LoVo (cell line): ENCODE data around the gene CADPS2.

Experiments
- DNase-seq: peaks from one replicate; pipeline ENCODE4 v3.0.0-alpha.2; 2016; ENCODE audit warnings: low spot score

The CADPS2 gene

GRCh38 chr7:122310119-122311021 lies 575.9 kb downstream of the CADPS2 start:
- no peak for DNase-seq

- DNase-seq = no peak
These were observed 576.8 kb downstream of the CADPS2 start for GRCh38 chr7:122309421-122309820.

GRCh38 chr7:122307228-122307621 lies 579.0 kb downstream of the CADPS2 start:
- DNase-seq = no peak

DNA sequence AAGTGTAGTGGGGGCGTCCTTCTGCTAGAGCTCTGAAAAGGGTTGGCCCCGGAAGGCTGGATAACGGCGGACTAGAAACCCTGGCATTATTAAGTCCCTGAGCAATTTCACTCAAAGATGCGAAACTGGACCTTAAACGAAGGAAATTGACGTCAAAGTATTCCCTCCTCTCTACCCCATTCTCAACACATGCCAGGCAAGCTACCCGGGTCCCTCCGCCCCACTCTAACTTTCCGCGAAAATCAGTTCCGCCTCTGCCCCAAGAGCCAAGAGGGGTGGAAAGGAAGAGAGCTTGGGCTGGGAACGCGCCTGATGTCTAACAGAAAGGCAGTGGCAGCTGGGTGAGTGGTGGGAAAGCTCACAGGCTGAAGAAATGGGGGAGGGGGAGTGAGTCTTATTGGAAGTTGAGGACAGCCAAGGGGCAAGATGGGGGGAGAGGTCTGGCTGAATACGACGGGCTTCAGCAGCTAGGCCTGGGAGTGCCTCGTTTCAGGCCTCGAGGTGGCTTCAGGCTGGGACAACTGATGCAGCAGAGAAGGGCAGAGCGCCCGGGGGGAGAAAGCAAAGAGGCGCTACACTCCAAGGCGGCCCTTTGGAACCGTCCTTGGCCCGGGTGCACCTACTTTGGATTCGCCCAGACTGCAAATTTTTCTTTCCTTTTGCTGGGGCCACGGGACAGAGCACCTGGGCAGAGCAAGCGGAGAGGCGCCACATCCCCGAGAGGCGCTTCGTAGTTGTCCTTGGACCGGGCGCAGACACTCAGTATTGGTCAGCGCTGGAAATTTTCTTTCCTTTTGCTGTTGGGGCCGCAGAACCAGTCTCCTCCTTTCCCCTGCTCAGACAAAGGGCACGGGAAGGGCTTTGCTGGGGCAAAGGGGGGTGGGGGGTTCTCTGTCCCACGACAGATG lies 579.7 kb downstream of the CADPS2 start:
- DNase-seq = no peak

- DNase-seq = peak; percentile 39
These were observed 580.6 kb downstream of the CADPS2 start for GRCh38 chr7:122305475-122306319.

DNA sequence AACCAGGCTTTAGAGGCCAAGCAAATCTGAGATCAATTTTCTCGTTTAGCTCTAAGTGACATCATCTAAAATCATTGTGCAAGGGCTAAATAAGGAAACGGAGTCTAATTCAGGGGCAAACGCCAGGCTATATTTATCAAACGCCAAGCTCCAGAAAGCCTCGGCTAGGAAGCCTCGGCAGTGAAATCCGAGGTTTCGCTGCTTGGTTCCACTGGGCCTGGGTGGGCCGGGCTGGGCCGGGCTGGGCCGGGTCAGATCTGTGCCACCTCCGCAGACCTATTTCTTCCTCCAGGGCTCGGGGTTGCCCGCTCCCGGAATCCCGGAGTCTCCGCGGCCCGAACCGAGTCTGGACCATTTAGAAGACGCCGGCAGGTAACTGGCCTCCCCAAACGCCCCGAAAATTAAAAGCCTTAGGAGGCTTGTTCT lies 581.3 kb downstream of the CADPS2 start:
- no peak for DNase-seq

DNA sequence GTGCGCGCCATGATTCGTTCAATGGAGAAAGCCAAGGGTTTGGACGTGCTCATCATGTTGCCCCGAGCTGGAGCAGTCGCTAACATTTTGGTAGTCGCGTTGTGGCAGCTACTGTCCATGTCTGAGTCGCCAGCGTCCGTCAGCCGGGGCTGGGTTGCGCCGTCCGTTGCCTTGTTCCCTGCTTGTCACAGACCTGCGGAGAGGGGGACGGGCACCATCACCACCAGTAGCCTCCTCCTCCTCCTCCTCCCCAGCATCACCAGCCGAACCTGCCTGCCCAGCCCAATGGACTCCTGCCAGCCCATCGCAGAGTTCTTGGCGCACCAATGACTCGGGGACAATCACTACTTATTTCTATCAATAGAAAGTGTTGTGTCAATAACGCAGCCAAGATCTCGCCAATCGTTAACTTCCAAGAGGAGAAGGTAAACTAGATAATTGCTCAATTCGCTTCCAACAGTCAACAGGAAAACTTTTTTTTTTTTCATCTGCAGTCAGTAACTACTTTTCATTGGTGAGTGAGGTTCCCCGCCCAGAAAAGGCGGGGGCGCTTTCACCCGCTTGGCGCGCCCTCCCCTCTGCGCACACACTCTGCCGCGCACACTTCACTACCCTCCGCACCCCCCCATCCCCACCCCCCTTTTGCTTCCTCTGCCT lies 581.8 kb downstream of the CADPS2 start, which contains the start of gene FEZF1:
FEZF1 (minus strand) TSS at position 432 of the 657 bp plus-strand sequence; CDS start at position 119, 313 bp downstream.
- peak; percentile 65 for DNase-seq

- no peak for DNase-seq
These were observed 582.5 kb downstream of the CADPS2 start for GRCh38 chr7:122303531-122304318.

DNA sequence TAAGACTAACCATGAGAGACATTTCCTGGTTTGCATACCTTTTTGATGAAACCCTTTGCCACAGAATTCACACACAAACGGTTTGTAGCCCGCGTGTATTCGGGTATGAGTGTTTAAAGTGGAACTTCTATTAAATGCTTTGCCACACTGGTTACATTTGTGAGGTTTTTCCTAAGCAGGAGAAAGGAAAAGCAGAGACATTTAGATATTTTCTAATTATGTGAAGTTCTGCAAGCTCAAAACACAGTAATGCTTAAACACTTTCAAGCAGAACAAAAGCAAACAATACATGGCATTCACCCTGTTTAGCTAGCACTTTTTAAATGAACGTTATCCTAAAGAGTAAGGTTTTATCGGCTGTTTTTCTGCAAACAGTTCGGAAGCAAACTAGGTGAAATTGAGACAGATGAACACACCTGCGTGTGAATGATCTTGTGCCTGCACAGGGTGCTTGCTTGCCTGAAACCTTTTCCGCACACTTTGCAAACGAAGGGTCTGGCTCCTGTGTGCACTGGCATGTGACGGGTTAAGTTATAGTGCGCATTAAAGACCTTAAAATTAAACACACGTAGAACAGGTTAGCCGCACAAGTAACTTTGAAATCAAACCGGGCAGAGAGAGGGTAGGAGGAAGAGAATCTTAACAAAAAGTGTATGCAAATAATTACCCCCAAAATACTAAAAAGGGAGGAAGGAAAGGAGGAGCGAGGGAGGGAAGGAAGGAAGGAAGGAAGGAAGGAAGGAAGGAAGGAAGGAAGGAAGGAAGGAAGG lies 583.3 kb downstream of the CADPS2 start:
- DNase-seq = no peak

- DNase-seq = no peak
These were observed 584.2 kb downstream of the CADPS2 start for GRCh38 chr7:122301858-122302760.

GRCh38 chr7:122300956-122301833 lies 585.1 kb downstream of the CADPS2 start:
- no peak for DNase-seq

GRCh38 chr7:122300211-122300932 lies 585.9 kb downstream of the CADPS2 start:
- no peak for DNase-seq

GRCh38 chr7:122299624-122300210 lies 586.5 kb downstream of the CADPS2 start:
- DNase-seq = no peak

DNA sequence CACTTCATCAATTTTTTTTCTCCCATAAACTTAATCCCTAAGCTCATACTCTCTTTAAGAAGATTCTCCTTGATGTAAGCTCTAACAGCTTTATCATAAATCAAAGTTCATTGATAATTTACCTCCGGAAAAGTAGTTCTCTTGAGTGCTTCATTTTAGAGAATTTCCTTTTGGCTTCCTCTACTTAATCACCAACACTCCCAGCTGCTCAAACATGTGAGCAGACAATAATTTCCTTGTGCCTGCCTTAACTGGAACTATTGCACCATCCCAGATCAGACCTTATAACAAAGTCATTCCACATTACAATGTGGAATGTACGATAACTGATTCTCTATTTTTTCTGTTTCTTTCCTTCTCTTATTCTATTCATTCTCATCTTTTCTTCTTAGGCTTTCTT lies 587.6 kb downstream of the CADPS2 start:
- DNase-seq = no peak

- DNase-seq = no peak
These were observed 588.1 kb downstream of the CADPS2 start for GRCh38 chr7:122298131-122298530.

- no peak for DNase-seq
These were observed 595.1 kb downstream of the CADPS2 start for GRCh38 chr7:122291189-122291588.
